ENCODE data around the gene ANKZF1.

Gene ANKZF1

GRCh38 chr2:219213486-219214071 lies 16.0 kb upstream of the ANKZF1 start:
- ChIA-PET CTCF (interaction anchor here (0.6 to 3.2 kb wide), 7 partner anchors 42 to 82 kb away, joined by 3 to 17 read pairs (median 3); partner anchors contain the start of genes DNAJB2 and SLC23A3), POLR2A (no interaction called here)
- TF ChIP-seq CTCF (IDR thresholded peaks at IDR 0.05; ENCODE audit: insufficient read depth, low read length, missing control alignments), result no peak
- H3K4me3 ChIP-seq (ENCODE audit: low read depth, low read length), result no peak overlapping the region
- no peak for DNase-seq (ENCODE audit: low read depth, low spot score)

GRCh38 chr2:219214141-219214540 lies 15.5 kb upstream of the ANKZF1 start:
- no peak for TF ChIP-seq CTCF (IDR thresholded peaks at IDR 0.05; ENCODE audit: insufficient read depth, low read length, missing control alignments)
- CTCF ChIA-PET, result interaction anchor here (0.6 to 5.8 kb wide), 5 partner anchors 43 to 81 kb away, joined by 3 to 40 read pairs (median 3); partner anchors contain the start of genes DNAJB2 and NHEJ1
- POLR2A ChIA-PET, result no interaction called here
- no peak for DNase-seq (ENCODE audit: low read depth, low spot score)
- no peak overlapping the region for H3K4me3 ChIP-seq (ENCODE audit: low read depth, low read length)

GRCh38 chr2:219214786-219215185 lies 14.8 kb upstream of the ANKZF1 start:
- no peak for DNase-seq (ENCODE audit: low read depth, low spot score)
- ChIA-PET CTCF (interaction anchor here (0.9 to 5.8 kb wide), 7 partner anchors 40 to 80 kb away, joined by 3 to 40 read pairs (median 4); partner anchors contain the start of genes DNAJB2 and NHEJ1), POLR2A (no interaction called here)
- TF ChIP-seq CTCF (IDR thresholded peaks at IDR 0.05; ENCODE audit: insufficient read depth, low read length, missing control alignments), result no peak
- H3K4me3 ChIP-seq (ENCODE audit: low read depth, low read length), result no peak overlapping the region

- TF ChIP-seq CTCF (IDR thresholded peaks at IDR 0.05; ENCODE audit: insufficient read depth, low read length, missing control alignments), result no peak
- no peak for DNase-seq (ENCODE audit: low read depth, low spot score)
- H3K4me3 ChIP-seq (ENCODE audit: low read depth, low read length), result no peak overlapping the region
- POLR2A ChIA-PET, result no interaction called here
- CTCF ChIA-PET, result interaction anchor here (0.8 to 5.8 kb wide), 9 partner anchors 8 to 79 kb away, joined by 3 to 40 read pairs (median 5); partner anchors contain the start of gene NHEJ1
Observed at GRCh38 chr2:219215871-219216534, 13.6 kb upstream of the ANKZF1 start.

- CTCF ChIA-PET, result interaction anchor here (0.8 to 5.8 kb wide), 6 partner anchors 9 to 79 kb away, joined by 3 to 40 read pairs (median 10); partner anchors contain the start of gene NHEJ1
- TF ChIP-seq CTCF (IDR thresholded peaks at IDR 0.05; ENCODE audit: insufficient read depth, low read length, missing control alignments), result no peak
- POLR2A ChIA-PET, result no interaction called here
- no peak for DNase-seq (ENCODE audit: low read depth, low spot score)
- H3K4me3 ChIP-seq (ENCODE audit: low read depth, low read length), result no peak overlapping the region
Observed at GRCh38 chr2:219216535-219216915, 13.1 kb upstream of the ANKZF1 start.

GRCh38 chr2:219218217-219218731 lies 11.3 kb upstream of the ANKZF1 start:
- POLR2A ChIA-PET, result interaction anchor here (0.6 to 2.7 kb wide), 12 partner anchors 8 to 134 kb away, joined by 3 to 27 read pairs (median 4); partner anchors contain the start of genes ANKZF1, ATG9A, CNPPD1 and DNAJB2
- peak overlapping the region; percentile 69 for H3K4me3 ChIP-seq (ENCODE audit: low read depth, low read length)
- no peak for TF ChIP-seq CTCF (IDR thresholded peaks at IDR 0.05; ENCODE audit: insufficient read depth, low read length, missing control alignments)
- CTCF ChIA-PET, result interaction anchor here (0.9 to 5.8 kb wide), 10 partner anchors 9 to 77 kb away, joined by 3 to 40 read pairs (median 5); partner anchors contain the start of genes ANKZF1, ATG9A, CNPPD1 and NHEJ1
- DNase-seq (ENCODE audit: low read depth, low spot score), result no peak

Measured in AG04449 (cell line).